ENCODE results near the gene PAX7. TPM values are rescaled to one million over a fixed set of nuclear protein-coding genes. Genes with fewer than 3 reads are reported as not detected.
A peak's percentile ranks its signal among the peaks of the same experiment; 100 is the strongest.

Gene PAX7
- total and polyA plus RNA-seq, 9 of the 15 experiments (the other 6 are each of a cell fraction or from before 2014, with no cell fraction given) = not detected

DNA sequence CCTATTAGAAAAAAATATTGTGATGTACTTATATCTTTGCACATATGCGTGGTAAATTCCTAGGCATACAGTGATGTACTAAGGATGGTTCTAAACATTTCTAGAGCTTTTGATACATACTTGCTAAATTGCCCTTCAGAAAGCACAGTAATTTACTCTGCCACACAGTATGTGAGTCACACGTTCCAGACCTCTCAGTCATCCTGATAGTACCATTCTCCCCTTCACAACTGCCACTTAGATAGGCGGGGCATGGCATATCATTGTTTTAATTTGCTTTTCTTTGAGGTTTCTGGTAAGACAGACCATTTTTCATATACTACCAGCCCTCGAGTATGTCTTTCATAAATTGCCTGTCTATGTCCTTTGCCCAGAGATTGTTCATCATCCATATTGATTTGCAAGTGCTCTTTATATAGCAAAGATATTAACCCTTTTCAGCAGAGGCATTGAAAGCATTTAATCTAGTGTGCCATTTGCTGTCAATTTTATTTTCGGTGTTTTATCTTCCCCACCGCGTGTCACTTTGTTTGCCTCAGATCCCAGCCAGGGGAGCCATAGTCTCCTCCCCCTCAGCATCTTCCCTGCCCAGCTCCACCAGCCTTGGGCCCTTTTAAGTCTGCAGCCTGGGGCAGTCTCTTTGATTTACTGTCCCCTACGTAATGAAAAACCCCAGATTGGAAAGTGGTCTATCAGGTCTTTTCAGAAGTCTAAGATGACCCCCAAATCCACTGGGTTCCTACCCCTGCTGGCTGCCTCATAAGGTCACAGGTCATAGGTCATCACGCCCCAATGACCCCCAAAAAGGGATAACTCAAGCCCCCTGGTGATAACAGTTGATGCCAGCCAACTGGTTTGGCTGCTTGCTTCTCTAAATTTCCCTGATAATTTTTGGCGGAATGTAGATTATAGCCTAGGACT, 11.8 kb upstream of the PAX7 start:
- no peaks in the 10 kb centered on the region for H3K36me3 ChIP-seq (ENCODE audit: control insufficient read depth, insufficient read depth, low read length)
- ATAC-seq = no peak
- in situ Hi-C loops (cut with MboI) (loop anchor here (25.0 kb wide), 1 partner anchor 1043 kb away; the partner anchor contains the start of gene HTR6), intact Hi-C loops (cut with micrococcal nuclease) (no loop called here)
- H3K9me1 ChIP-seq (ENCODE audit: control insufficient read depth, insufficient read depth, low read length) = no peaks in the 10 kb centered on the region
- ChIA-PET POLR2A (no interaction called here), CTCF (ENCODE audit: low intra/inter-chr PET ratio) (no interaction called here)
- no peak overlapping the region for H3K4me3 ChIP-seq
- no peak for DNase-seq (ENCODE audit: extremely low read depth in 1 of 4, low spot score in 3 of 4)
- TF ChIP-seq NR2C1 (IDR thresholded peaks at IDR 0.05) (peak; percentile 65), NR2C1 (tag; IDR thresholded peaks at IDR 0.05) (peak; percentile 50; the same call in 1 of the 2 replicates), HINFP (tag; conservative IDR thresholded peaks at IDR 0.05; ENCODE audit: low read depth) (no peak), MXI1 (IDR thresholded peaks at IDR 0.05; ENCODE audit: low read depth, low read length) (no peak), RFX7 (CRISPR knock-in tag; IDR thresholded peaks at IDR 0.05) (no peak), ZNF134 (CRISPR knock-in tag; conservative IDR thresholded peaks at IDR 0.05) (no peak), NR2C2 (CRISPR knock-in tag; IDR thresholded peaks at IDR 0.05) (no peak), NR2C2 (tag; IDR thresholded peaks at IDR 0.05) (peak; percentile 38; the same call in 1 of the 2 replicates), TGIF2 (CRISPR knock-in tag; IDR thresholded peaks at IDR 0.05) (no peak), ZNF239 (CRISPR knock-in tag; IDR thresholded peaks at IDR 0.05) (no peak), HNRNPLL (IDR thresholded peaks at IDR 0.05; ENCODE audit: low read depth, low read length, poor library complexity, severe bottlenecking) (no peak), FOSL1 (tag; conservative IDR thresholded peaks at IDR 0.05) (peak; percentile 43; the same call in 1 of the 2 replicates)
- no peaks in the 10 kb centered on the region for H3K9me3 ChIP-seq (replicated peaks; ENCODE audit: control insufficient read depth, insufficient read depth, low read depth, low read length)
- no peak overlapping the region for H2AFZ ChIP-seq (ENCODE audit: low read depth, low read length)
- no peaks in the 10 kb centered on the region for H4K20me1 ChIP-seq (replicated peaks; ENCODE audit: control insufficient read depth, insufficient read depth, low read length)
- H3K27ac ChIP-seq (ENCODE audit: extremely low read depth, low read depth, low read length) = no peak overlapping the region
- peaks cover 10 to 29% of the 10 kb centered on the region in 2 experiments for H3K27me3 ChIP-seq (ENCODE audit: control insufficient read depth in 2 of 2, insufficient read depth in 2 of 2, low read length in 2 of 2)
- FAIRE-seq = peak; percentile 35
- H3K79me2 ChIP-seq (ENCODE audit: control insufficient read depth, insufficient read depth, low read length) = no peaks in the 10 kb centered on the region
- no peaks in the 10 kb centered on the region for H3K4me1 ChIP-seq (replicated peaks in 1 of 2; ENCODE audit: control insufficient read depth in 2 of 2, insufficient read depth in 2 of 2, low read length in 2 of 2)
- no TSS peak for BruUV-seq (replicated peaks)
- 0% methylated on average over 10 of the region's 10 CpGs for WGBS (ENCODE audit: insufficient coverage, low coverage, missing lambda C conversion rate)
- H3K9ac ChIP-seq (ENCODE audit: insufficient read depth in 1 of 2, low read depth in 2 of 2, low read length in 2 of 2) = no peak overlapping the region
- H3K4me2 ChIP-seq (ENCODE audit: insufficient read depth, low read length) = no peak overlapping the region
